ENCODE measurements around the gene NMT1.

DNA sequence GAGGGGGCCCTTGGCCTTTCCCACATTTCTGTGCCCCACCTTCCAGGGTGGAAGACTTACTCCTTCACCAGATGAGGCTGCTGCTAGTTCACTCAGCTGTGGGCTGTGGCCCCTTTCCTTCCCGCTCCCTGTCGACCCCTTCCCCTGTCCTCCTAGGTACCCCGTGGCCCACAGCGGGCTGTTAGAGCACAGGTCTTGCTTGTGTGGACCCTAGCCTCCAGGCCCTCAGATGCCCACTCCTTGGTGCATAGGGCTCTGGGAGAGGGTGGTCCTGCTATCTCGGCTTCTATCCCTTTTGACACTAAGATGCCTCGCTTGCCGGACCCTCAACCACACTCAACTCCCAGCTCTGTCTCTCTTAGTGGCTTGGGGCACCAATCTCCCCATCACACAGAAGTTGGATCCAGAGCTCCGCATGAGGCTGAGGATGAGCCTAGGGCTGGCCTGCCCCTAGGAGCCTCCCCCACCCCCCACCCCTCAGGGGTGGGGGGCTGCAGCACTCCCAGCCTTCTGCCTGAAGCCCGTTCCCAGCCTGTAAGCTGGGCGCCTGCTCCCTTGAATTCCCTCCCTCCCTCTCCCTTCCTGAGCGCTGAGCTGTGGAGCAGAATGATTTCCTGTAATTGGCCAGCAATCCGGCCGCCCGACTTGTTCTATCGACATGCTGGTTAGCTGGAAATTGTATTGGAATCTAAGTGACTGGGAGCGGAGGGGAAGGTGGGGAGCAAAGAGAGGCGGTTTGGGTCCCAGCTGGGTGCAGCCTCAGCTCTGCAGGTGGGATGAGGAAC is 40.6 kb upstream of the NMT1 start:
- TF ChIP-seq POLR2A (IDR thresholded peaks at IDR 0.05) (no peak), POLR2AphosphoS5 (IDR thresholded peaks at IDR 0.05) (peak in 1 of 3 donors; percentile 26)

All from spleen (tissue), 3 donors.